Adrenal gland (tissue), 12 donors: ENCODE results near the gene GNAO1. TPM values are rescaled to one million over a fixed set of nuclear protein-coding genes. Genes with fewer than 3 reads are reported as not detected.
A peak's percentile ranks its signal among the peaks of the same experiment; 100 is the strongest.

ENCODE experiments used
- DNase-seq, 7 donors: peaks; one replicate each; pipeline ENCODE4 v3.0.0-alpha.2; 2019 to 2020
- H3K27ac ChIP-seq, 5 donors: fragments of 200-600 bp; sonication (generic) in 4 of 5; 1 replicate in 3 of 5; 2 replicates in 2 of 5; pipeline versions ENCODE4 v1.5.1 to v1.8.0; 2016 to 2020; ENCODE audit warnings: mild to moderate bottlenecking in 1 of 5
- H3K27me3 ChIP-seq: fragments of 200-600 bp; 2 replicates; pipeline ENCODE4 v1.8.0; 2021
- H3K36me3 ChIP-seq, 2 donors: fragments of 200-600 bp; replicated peaks in 1 of 2; 1 replicate in 1 of 2; 2 replicates in 1 of 2; pipeline versions ENCODE4 v1.5.1 to v1.8.0; 2018 to 2022
- H3K4me1 ChIP-seq, 2 donors: fragments of 200-600 bp; replicated peaks in 1 of 2; 1 replicate in 1 of 2; 2 replicates in 1 of 2; pipeline versions ENCODE4 v1.5.1 to v1.8.0; 2018 to 2021
- H3K4me3 ChIP-seq, 4 donors: fragments of 200-600 bp; sonication (generic) in 3 of 4; one replicate each; pipeline ENCODE4 v1.5.1; 2016 to 2018
- H3K9me3 ChIP-seq, 3 donors: fragments of 200-600 bp; sonication (generic) in 1 of 3; replicated peaks in 1 of 3; 1 replicate in 2 of 3; 2 replicates in 1 of 3; pipeline versions ENCODE4 v1.5.1 to v1.8.0; 2016 to 2021
- POLR2A ChIP-seq, 2 donors: fragments of 450-650 bp; IDR thresholded peaks; one replicate each; pipeline ENCODE4 v1.6.1; 2017; ENCODE audit warnings: antibody characterized with exemption in 2 of 2, mild to moderate bottlenecking in 2 of 2, moderate library complexity in 1 of 2
- WGBS, 4 donors: extraction: QIAGEN DNeasy Blood & Tissue Kit in 2 of 4; methylation state at CpG; one replicate each; pipeline versions ENCODE4 v1.1.5 to v1.1.7; 2013 to 2017; 5-methylcytosine and 5-hydroxymethylcytosine counted together
- intact Hi-C, 2 donors: fragments of 100-400 bp; cut with DNase I; formaldehyde crosslinking; loops; one replicate each; pipeline versions ENCODE4 v1.14.1 to v1.15.0; 2022 to 2023
- polyA plus RNA-seq, 3 donors: library from polyadenylated mRNA; stranded (reverse); fragments of 200-250 nt in 2 of 3; fragments of 350-450 nt in 1 of 3; fragmentation: Illumina TruSeq in 1 of 3; extraction: RNeasy Lipid Tissue Mini Kit (QIAGEN cat#74804) in 1 of 3; gene quantifications; one replicate each; pipeline ENCODE4 v1.2.3, GENCODE V29; 2013 to 2014
- total RNA-seq, 9 donors: library from RNA; depleted of rRNA in 4 of 9; stranded (reverse); fragments of >200 nt in 4 of 9; fragments of 120-200 nt in 1 of 9; fragmentation: NEBNext Ultra II Directional in 1 of 9; extraction: Animal tissue kit (Norgen Biotek cat#: 25700) in 1 of 9; gene quantifications; one replicate each; pipeline versions ENCODE4 v1.1.0 to v1.2.4, GENCODE V29; 2013 to 2023
- TF ChIP-seq, protein P1 (sequence below), 6 experiments: fragments of 450-650 bp in 4 of 6; fragments of 200-600 bp in 2 of 6; sonication (generic) in 1 of 6; IDR thresholded peaks; 1 replicate in 5 of 6; 2 replicates in 1 of 6; pipeline versions ENCODE4 v1.5.1 to v1.8.0; 2016 to 2021; ENCODE audit warnings: antibody characterized with exemption in 6 of 6, mild to moderate bottlenecking in 2 of 6, moderate library complexity in 1 of 6
- donor health status: healthy with polysubstance abuse.
- donor health status: Bipolar disorder and iron deficiency.
- donor health status: DM: yes; HTN: yes; CAD: no.
- donor health status: DM: no; HTN: no; CAD: no.
- donor health status: DM: no; HTN: no; CAD: no.
- donor health status: DM: yes; HTN: yes; CAD: no.

GNAO1 gene
- total and polyA plus RNA-seq, 12 donors, result 1.8 to 36.6 (median 5.9) TPM

DNA sequence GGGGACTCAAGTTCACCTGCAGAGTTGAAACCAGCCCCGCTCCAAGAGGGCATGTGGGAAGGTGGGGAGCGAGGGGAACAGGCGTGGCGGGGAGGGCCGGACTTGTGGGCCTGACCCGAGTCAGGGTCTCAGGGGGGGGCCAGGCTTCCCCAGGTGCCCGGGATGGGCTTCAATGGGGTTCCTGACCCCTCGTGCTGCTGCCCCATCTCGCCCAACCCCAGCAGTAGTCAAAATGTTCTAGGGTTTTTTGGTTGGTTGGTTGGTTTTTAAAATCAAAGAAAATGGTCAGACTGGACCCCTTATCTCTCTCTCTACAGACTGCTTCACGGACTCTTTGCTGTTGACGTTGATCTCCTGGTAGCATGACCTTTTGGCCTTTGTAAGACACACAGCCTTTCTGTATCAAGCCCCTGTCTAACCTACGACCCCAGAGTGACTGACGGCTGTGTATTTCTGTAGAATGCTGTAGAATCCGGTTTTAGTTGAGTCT lies 164.5 kb downstream of the GNAO1 start:
- peak in 4 of 7 donors; percentile 11 to 54 (median 15) for DNase-seq
- no peaks in the 10 kb centered on the region for H3K9me3 ChIP-seq
- intact Hi-C loops, result no loop called here
- H3K27me3 ChIP-seq, result no peaks in the 10 kb centered on the region
- TF ChIP-seq POLR2A (IDR thresholded peaks at IDR 0.05), result no peak
- TF ChIP-seq, protein P1, sequence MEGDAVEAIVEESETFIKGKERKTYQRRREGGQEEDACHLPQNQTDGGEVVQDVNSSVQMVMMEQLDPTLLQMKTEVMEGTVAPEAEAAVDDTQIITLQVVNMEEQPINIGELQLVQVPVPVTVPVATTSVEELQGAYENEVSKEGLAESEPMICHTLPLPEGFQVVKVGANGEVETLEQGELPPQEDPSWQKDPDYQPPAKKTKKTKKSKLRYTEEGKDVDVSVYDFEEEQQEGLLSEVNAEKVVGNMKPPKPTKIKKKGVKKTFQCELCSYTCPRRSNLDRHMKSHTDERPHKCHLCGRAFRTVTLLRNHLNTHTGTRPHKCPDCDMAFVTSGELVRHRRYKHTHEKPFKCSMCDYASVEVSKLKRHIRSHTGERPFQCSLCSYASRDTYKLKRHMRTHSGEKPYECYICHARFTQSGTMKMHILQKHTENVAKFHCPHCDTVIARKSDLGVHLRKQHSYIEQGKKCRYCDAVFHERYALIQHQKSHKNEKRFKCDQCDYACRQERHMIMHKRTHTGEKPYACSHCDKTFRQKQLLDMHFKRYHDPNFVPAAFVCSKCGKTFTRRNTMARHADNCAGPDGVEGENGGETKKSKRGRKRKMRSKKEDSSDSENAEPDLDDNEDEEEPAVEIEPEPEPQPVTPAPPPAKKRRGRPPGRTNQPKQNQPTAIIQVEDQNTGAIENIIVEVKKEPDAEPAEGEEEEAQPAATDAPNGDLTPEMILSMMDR (IDR thresholded peaks at IDR 0.05), result no peak
- 67 to 70% (median 69%) methylated on average over 13 to 14 of the region's 14 CpGs for WGBS, 4 donors
- peaks cover 11 to 12% of the 10 kb centered on the region in 2 donors for H3K4me1 ChIP-seq
- H3K27ac ChIP-seq, result peak overlapping the region in 1 of 5 donors; percentile 84
- peaks cover 0 to 4% of the 10 kb centered on the region in 2 donors for H3K36me3 ChIP-seq
- H3K4me3 ChIP-seq, result peak overlapping the region in 2 of 4 donors; percentile 39 to 59

DNA sequence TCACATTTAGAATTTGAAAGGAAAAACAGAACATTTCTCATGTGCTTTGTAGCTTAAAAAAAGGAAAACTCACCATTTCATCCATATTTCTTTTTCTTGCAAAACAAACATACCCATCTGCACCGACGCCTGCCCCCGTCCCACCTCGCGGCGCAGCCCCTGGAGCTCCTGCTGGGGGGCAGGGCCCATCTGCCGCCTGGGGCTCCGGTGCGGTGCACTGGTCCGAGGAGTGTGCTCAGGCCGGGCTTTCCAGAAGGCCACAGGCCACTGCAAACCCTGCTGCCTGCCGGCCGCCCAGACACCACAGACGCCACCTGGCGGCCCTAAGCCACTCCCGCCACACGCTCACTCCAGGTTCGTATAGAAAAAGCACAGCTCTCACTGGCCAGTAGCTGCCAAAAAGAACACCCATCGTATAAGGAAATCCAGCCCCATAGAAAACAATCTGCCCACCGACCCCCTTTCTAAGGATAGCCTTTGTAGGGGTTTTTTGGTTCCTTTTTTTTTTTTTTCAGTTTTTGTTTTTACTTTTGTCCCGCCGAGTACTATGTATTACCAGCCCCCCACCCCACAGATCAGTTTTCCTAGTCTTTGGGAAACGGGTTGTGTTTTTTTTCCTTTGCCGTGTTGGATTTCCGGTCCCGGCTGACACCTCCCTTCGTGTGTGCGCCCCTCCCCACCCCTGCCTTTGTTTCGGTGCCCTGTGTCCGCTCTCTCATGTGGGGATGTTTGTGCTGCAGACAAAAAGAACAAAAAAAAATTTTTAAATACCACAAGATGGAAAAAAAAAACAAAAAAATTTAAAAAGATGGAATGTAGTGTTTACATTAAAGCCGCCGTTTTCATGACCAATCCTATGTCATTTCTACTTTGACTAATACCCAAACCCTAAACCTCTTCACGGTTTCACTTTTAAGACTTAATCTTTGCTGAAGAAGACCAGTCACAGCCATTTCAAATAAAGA lies 165.3 kb downstream of the GNAO1 start:
- WGBS, 4 donors, result 1 to 2% (median 1%) methylated on average over 28 to 33 of the region's 33 CpGs
- Histone ChIP-seq H3K4me1 (peaks cover 11 to 12% of the 10 kb centered on the region in 2 donors), H3K36me3 (peaks cover 0 to 4% of the 10 kb centered on the region in 2 donors), H3K27me3 (no peaks in the 10 kb centered on the region), H3K4me3 (peak overlapping the region in 2 of 4 donors; percentile 39 to 59), H3K9me3 (no peaks in the 10 kb centered on the region), H3K27ac (peak overlapping the region; percentile 3 to 84 (median 29))
- TF ChIP-seq, protein P1 (IDR thresholded peaks at IDR 0.05), result peak; percentile 77 to 91 (median 86)
- TF ChIP-seq POLR2A (IDR thresholded peaks at IDR 0.05), result peak; percentile 22 to 62
- DNase-seq, result peak; percentile 84 to 94 (median 87)
- intact Hi-C loops, result no loop called here

DNA sequence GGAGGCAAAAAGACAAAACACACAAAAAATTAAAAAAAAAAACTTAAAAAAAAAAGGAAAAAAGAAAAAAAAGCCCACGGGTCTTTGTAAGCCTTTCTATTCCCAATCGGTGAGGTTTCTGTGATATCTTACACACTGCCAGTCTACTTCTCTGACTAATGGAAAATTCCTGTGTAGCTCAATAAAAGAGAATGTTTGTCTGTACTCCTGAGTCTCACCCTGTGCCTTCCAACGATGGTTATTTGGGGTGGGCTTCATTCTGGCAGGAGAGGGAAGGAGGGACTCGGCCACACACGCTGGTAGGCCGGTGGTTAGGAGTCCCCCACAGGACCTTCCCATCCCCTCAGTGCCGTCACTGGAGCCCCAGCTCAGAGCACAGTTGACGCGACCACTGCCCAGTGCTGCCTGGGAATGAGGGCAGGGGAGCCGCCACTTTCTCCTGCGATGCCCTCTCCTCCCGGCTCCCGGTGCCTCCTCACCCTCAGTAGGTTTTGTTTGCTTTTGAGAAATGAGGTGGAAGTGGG lies 166.0 kb downstream of the GNAO1 start:
- Histone ChIP-seq H3K4me1 (peaks cover 11 to 12% of the 10 kb centered on the region in 2 donors), H3K27ac (peak overlapping the region; percentile 3 to 84 (median 76)), H3K36me3 (peaks cover 0 to 11% of the 10 kb centered on the region in 2 donors), H3K4me3 (peak overlapping the region in 2 of 4 donors; percentile 39 to 59), H3K27me3 (no peaks in the 10 kb centered on the region), H3K9me3 (no peaks in the 10 kb centered on the region)
- TF ChIP-seq POLR2A (IDR thresholded peaks at IDR 0.05), result no peak
- TF ChIP-seq, protein P1 (IDR thresholded peaks at IDR 0.05), result no peak
- peak in 6 of 7 donors; percentile 14 to 60 (median 30) for DNase-seq
- 38 to 52% (median 43%) methylated on average over 10 to 13 of the region's 13 CpGs for WGBS, 4 donors
- intact Hi-C loops, result no loop called here

DNA sequence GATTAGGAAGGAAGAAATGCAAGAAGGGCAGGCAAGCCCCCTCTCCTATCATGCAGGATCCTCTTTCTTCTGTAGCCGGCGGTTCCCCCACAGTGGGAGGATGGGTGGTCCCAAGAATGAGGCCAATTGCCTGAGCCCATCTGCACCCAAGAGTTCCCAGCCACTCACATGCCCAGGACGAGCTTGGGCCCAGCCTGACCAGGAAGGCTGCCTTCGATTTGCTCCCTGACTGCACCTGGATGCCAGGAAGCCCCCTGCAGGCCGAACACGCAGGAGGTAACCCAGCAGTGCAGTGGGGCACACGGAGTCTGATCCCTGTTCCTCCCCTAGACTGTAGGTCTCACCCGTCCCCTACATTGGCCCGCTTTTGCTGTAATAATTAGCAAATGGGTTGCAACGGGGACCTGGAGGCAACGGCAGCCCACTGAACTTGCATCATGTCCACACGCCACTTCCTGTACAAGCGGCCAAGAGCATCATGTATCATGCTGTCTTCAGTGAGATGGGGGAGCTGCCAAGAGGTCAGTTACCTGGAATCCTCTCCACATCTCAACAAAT lies 166.6 kb downstream of the GNAO1 start:
- Histone ChIP-seq H3K27me3 (no peaks in the 10 kb centered on the region), H3K36me3 (peaks cover 0 to 16% of the 10 kb centered on the region in 2 donors), H3K27ac (peak overlapping the region in 4 of 5 donors; percentile 3 to 84 (median 80)), H3K4me3 (no peak overlapping the region), H3K4me1 (peaks cover 11 to 12% of the 10 kb centered on the region in 2 donors), H3K9me3 (no peaks in the 10 kb centered on the region)
- intact Hi-C loops, result no loop called here
- TF ChIP-seq POLR2A (IDR thresholded peaks at IDR 0.05), result no peak
- TF ChIP-seq, protein P1 (IDR thresholded peaks at IDR 0.05), result no peak
- 77 to 93% (median 81%) methylated on average over 7 to 13 of the region's 13 CpGs for WGBS, 4 donors
- DNase-seq, result peak in 5 of 7 donors; percentile 16 to 56 (median 20)
